Heart right ventricle (tissue), 16 donors: Measurements from ENCODE around the gene COL4A4. TPM values are rescaled to one million over a fixed set of nuclear protein-coding genes. Genes with fewer than 3 reads are reported as not detected.

Experiments
- ATAC-seq, 8 donors: fragments of 200-7000 bp; cut with Tn5 transposase; one replicate each; pipeline ENCODE4 v1.9.1; 2020; ENCODE audit warnings: mild to moderate bottlenecking in 8 of 8, moderate library complexity in 8 of 8, moderate number of reproducible peaks in 1 of 8
- DNase-seq, 2 donors: peaks; one replicate each; pipeline ENCODE4 v3.0.0-alpha.2; 2020
- H3K27ac ChIP-seq, 10 donors: fragments of 200-600 bp; sonication (generic) in 2 of 10; one replicate each; pipeline versions ENCODE4 v1.5.0 to v1.8.0; 2020 to 2022; ENCODE audit warnings: mild to moderate bottlenecking in 3 of 10
- H3K27me3 ChIP-seq, 7 donors: fragments of 200-600 bp; one replicate each; pipeline ENCODE4 v1.8.0; 2021 to 2022; ENCODE audit warnings: mild to moderate bottlenecking in 2 of 7
- H3K36me3 ChIP-seq, 9 donors: fragments of 200-600 bp; sonication (generic) in 1 of 9; one replicate each; pipeline versions ENCODE4 v1.5.0 to v1.8.0; 2020 to 2022; ENCODE audit warnings: mild to moderate bottlenecking in 2 of 9
- H3K4me1 ChIP-seq, 9 donors: fragments of 200-600 bp; sonication (generic) in 1 of 9; one replicate each; pipeline versions ENCODE4 v1.5.0 to v1.8.0; 2020 to 2022; ENCODE audit warnings: mild to moderate bottlenecking in 4 of 9
- H3K4me3 ChIP-seq, 10 donors: fragments of 200-600 bp; sonication (generic) in 2 of 10; one replicate each; pipeline versions ENCODE4 v1.5.0 to v1.8.0; 2020 to 2022; ENCODE audit warnings: mild to moderate bottlenecking in 7 of 10, moderate library complexity in 2 of 10
- H3K9me3 ChIP-seq, 11 donors: fragments of 200-600 bp in 10 of 11; sonication (generic) in 2 of 11; one replicate each; pipeline versions ENCODE4 v1.5.0 to v1.8.0; 2013 to 2022; ENCODE audit warnings: mild to moderate bottlenecking in 2 of 11, control low read depth in 1 of 11, moderate library complexity in 1 of 11
- CTCF ChIP-seq, 9 donors: fragments of 200-600 bp; sonication (generic) in 2 of 9; IDR thresholded peaks; one replicate each; pipeline versions ENCODE4 v1.5.0 to v1.8.0; 2021 to 2022; ENCODE audit warnings: antibody characterized with exemption in 9 of 9, mild to moderate bottlenecking in 5 of 9, moderate library complexity in 1 of 9
- WGBS, 2 donors: extraction: QIAGEN DNeasy Blood & Tissue Kit; methylation state at CpG; one replicate each; pipeline ENCODE4 v1.1.7; 2013; ENCODE audit warnings: inconsistent platforms in 1 of 2; 5-methylcytosine and 5-hydroxymethylcytosine counted together
- intact Hi-C, 10 donors: fragments of 100-400 bp; cut with DNase I; formaldehyde crosslinking; loops; one replicate each; pipeline versions ENCODE4 v1.11.1 to v1.14.2; 2022
- polyA plus RNA-seq, 2 donors: library from polyadenylated mRNA; stranded (reverse); fragments of 200-250 nt; gene quantifications; one replicate each; pipeline ENCODE4 v1.2.3, GENCODE V29; 2013
- total RNA-seq, 10 donors: library from RNA; stranded (reverse); fragmentation: NEBNext Ultra II Directional in 3 of 10; extraction: Animal tissue kit (Norgen Biotek cat#: 25700) in 3 of 10; gene quantifications; one replicate each; pipeline versions ENCODE4 v1.2.1 to v1.2.4, GENCODE V29; 2021 to 2023
- donor health status: Arrhythmogenic right ventricular cardiomyopathy.
- donor health status: ischemic (EF 13 %, LVEDD 7.1; RV severe dilation, severe dysfunction).
- donor health status: healthy with polysubstance abuse.
- donor health status: DM: no; HTN: yes; CAD: no.
- donor health status: DM: no; HTN: no; CAD: no.
- donor health status: ischemic (EF 25% LVEDD 6.9; RV normal size, moderate dysfunction).
- donor health status: ischemic (EF 25% LVEDD 5.7; RV mildly dilated, moderate dysfunction).
- donor health status: healthy.
- donor health status: DM: yes; HTN: yes; CAD: no.
- donor health status: Ischemic cardiomyopathy.
- donor health status: ischemic (EF 35%, LVEDD 5.7; RV mildly dilated, moderate dysfunction).
- donor health status: nonischemic (EF 11% LVEDD 7.7; RV severe dilation, severe dysfunction).
- donor health status: DM: yes; HTN: yes; CAD: no.
- donor health status: PGD.
- donor health status: ischemic (EF 29% LVEDD 5.4; RV normal size, mild dysfunction).
- donor health status: nonischemic (EF 23%, LVEDD 6.1; RV moderate dilation, normal function).

The COL4A4 gene
- total and polyA plus RNA-seq, 12 donors, result 0.84 to 11.4 (median 4.1) TPM

GRCh38 chr2:227130636-227131035, 33.4 kb downstream of the COL4A4 start:
- Histone ChIP-seq H3K36me3 (no peaks in the 10 kb centered on the region), H3K27me3 (no peaks in the 10 kb centered on the region), H3K4me3 (no peak overlapping the region), H3K9me3 (no peaks in the 10 kb centered on the region), H3K27ac (no peak overlapping the region), H3K4me1 (peaks cover 0 to 13% (median 0%) of the 10 kb centered on the region in 9 donors)
- WGBS, 2 donors, result 85 to 88% methylated on average over 8 of the region's 8 CpGs
- TF ChIP-seq CTCF (IDR thresholded peaks at IDR 0.05), result no peak
- ATAC-seq (peak in 1 of 8 donors; percentile 31), DNase-seq (no peak)
- intact Hi-C loops, result loop anchor here in 9 of 10 donors (1.0 to 10.0 kb wide), 4 partner anchors 54 to 634 kb away; no protein-coding TSS in a partner anchor

- 37 to 40% methylated on average over 8 of the region's 8 CpGs for WGBS, 2 donors
- Histone ChIP-seq H3K27me3 (no peaks in the 10 kb centered on the region), H3K36me3 (no peaks in the 10 kb centered on the region), H3K27ac (peak overlapping the region in 1 of 10 donors; percentile 31), H3K4me3 (no peak overlapping the region), H3K9me3 (no peaks in the 10 kb centered on the region), H3K4me1 (peaks cover 0 to 7% (median 0%) of the 10 kb centered on the region in 9 donors)
- DNase-seq (no peak), ATAC-seq (peak in 2 of 8 donors; percentile 32 to 63)
- TF ChIP-seq CTCF (IDR thresholded peaks at IDR 0.05), result no peak
- intact Hi-C loops, result no loop called here
Measured at GRCh38 chr2:227127201-227127600, 36.8 kb downstream of the COL4A4 start.

- ATAC-seq, result no peak
- intact Hi-C loops, result no loop called here
Measured at GRCh38 chr2:227125506-227125905, 38.5 kb downstream of the COL4A4 start.

GRCh38 chr2:227124811-227125210, 39.2 kb downstream of the COL4A4 start:
- 76 to 82% methylated on average over 2 of the region's 2 CpGs for WGBS, 2 donors
- Histone ChIP-seq H3K36me3 (peaks cover 0 to 9% (median 0%) of the 10 kb centered on the region in 9 donors), H3K9me3 (no peaks in the 10 kb centered on the region), H3K4me1 (peaks cover 0 to under 1% (median 0%) of the 10 kb centered on the region in 9 donors), H3K27ac (no peak overlapping the region), H3K27me3 (no peaks in the 10 kb centered on the region), H3K4me3 (no peak overlapping the region)
- intact Hi-C loops, result no loop called here
- no peak for DNase-seq
- no peak for ATAC-seq
- no peak for TF ChIP-seq CTCF (IDR thresholded peaks at IDR 0.05)

More at GRCh38 chr2:227125506-227125905, 38.5 kb downstream of the COL4A4 start:
- Histone ChIP-seq H3K27ac (no peak overlapping the region), H3K9me3 (no peaks in the 10 kb centered on the region), H3K4me3 (no peak overlapping the region), H3K4me1 (peaks cover 0 to 7% (median 0%) of the 10 kb centered on the region in 9 donors), H3K27me3 (no peaks in the 10 kb centered on the region), H3K36me3 (peaks cover 0 to 6% (median 0%) of the 10 kb centered on the region in 9 donors)
- no peak for TF ChIP-seq CTCF (IDR thresholded peaks at IDR 0.05)
- no peak for DNase-seq
- WGBS, 2 donors, result 62 to 66% methylated on average over 5 of the region's 5 CpGs
